ENCODE data around the gene SURF1. TPM values are rescaled to one million over a fixed set of nuclear protein-coding genes. Genes with fewer than 3 reads are reported as not detected.

Gene SURF1
- total and polyA plus RNA-seq, 9 of the 15 experiments (the other 6 are each of a cell fraction or from before 2014, with no cell fraction given): 16.1 to 31.3 (median 20.9) TPM

- TF ChIP-seq ETS1 (conservative IDR thresholded peaks at IDR 0.05; ENCODE audit: control insufficient read depth, low read depth, low read length): peak; percentile 99
- no peak for TF ChIP-seq TCFL5 (CRISPR knock-in tag; conservative IDR thresholded peaks at IDR 0.05)
- no peak for TF ChIP-seq GTF2F1 (IDR thresholded peaks at IDR 0.05; ENCODE audit: low read depth, low read length)
- TF ChIP-seq ZBTB40 (IDR thresholded peaks at IDR 0.05): peak; percentile 94
- TF ChIP-seq ZBTB40 (CRISPR knock-in tag; IDR thresholded peaks at IDR 0.05): no peak; the same call in 1 of the 2 replicates
- TF ChIP-seq ZNF311 (CRISPR knock-in tag; IDR thresholded peaks at IDR 0.05): no peak
- peak; percentile 82 for TF ChIP-seq PCBP1 (IDR thresholded peaks at IDR 0.05; ENCODE audit: low read depth, low read length, poor library complexity, severe bottlenecking)
- no peak for TF ChIP-seq NCOA6 (IDR thresholded peaks at IDR 0.05)
- TF ChIP-seq PTBP1 (IDR thresholded peaks at IDR 0.05; ENCODE audit: low read depth, low read length): no peak
- TF ChIP-seq CREM (IDR thresholded peaks at IDR 0.05; ENCODE audit: low read depth): peak; percentile 85
- TF ChIP-seq MTF1 (CRISPR knock-in tag; IDR thresholded peaks at IDR 0.05; ENCODE audit: borderline replicate concordance): no peak
- TF ChIP-seq ZFP1 (CRISPR knock-in tag; IDR thresholded peaks at IDR 0.05): no peak
- TF ChIP-seq MAFK (IDR thresholded peaks at IDR 0.05; ENCODE audit: low read length): no peak; the same call in 1 of the 2 replicates
- TF ChIP-seq TSHZ1 (CRISPR knock-in tag; IDR thresholded peaks at IDR 0.05): 0 out of 2 replicates have a peak, but pooled peaks have one; percentile 35
Observed at GRCh38 chr9:133335924-133336811, 20.1 kb downstream of the SURF1 start, which contains the start of gene SURF6 (continued).
